AG09319 (cell line): ENCODE measurements around the gene MYH15.
A peak's percentile ranks its signal among the peaks of the same experiment; 100 is the strongest.

Experiments used
- DNase-seq: peaks from one replicate; pipeline ENCODE4 v3.0.0-alpha.2; 2010; ENCODE audit warnings: low read depth; ENCODE audit errors: extremely low read depth
- TF ChIP-seq, protein P1 (sequence below): IDR thresholded peaks from 2 replicates; pipeline ENCODE4 v1.5.1; 2011; ENCODE audit warnings: low read depth, mild to moderate bottlenecking, inconsistent platforms, low read length, moderate library complexity

MYH15 gene

GRCh38 chr3:108475220-108475782, 35.1 kb downstream of the MYH15 start:
- TF ChIP-seq, protein P1, sequence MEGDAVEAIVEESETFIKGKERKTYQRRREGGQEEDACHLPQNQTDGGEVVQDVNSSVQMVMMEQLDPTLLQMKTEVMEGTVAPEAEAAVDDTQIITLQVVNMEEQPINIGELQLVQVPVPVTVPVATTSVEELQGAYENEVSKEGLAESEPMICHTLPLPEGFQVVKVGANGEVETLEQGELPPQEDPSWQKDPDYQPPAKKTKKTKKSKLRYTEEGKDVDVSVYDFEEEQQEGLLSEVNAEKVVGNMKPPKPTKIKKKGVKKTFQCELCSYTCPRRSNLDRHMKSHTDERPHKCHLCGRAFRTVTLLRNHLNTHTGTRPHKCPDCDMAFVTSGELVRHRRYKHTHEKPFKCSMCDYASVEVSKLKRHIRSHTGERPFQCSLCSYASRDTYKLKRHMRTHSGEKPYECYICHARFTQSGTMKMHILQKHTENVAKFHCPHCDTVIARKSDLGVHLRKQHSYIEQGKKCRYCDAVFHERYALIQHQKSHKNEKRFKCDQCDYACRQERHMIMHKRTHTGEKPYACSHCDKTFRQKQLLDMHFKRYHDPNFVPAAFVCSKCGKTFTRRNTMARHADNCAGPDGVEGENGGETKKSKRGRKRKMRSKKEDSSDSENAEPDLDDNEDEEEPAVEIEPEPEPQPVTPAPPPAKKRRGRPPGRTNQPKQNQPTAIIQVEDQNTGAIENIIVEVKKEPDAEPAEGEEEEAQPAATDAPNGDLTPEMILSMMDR = no peak
- no peak for DNase-seq

DNA sequence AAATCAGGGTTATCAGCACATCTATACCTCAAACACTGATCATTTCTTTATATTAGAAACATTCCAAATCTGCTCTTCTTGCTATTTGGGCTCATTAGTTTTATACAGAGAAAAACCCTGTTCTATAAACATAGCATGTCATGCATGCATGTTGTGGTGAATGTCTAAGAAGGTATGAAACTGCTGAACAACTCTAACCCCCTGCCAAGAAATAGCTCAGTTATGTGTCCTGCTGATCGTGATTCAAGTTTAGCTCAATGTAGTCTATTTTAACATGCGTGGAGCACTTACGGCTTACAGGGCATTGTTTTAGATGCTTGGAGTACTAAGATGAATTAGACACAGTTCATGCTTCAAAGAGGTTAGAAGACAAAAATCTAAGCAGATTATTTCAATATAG, 35.8 kb downstream of the MYH15 start:
- DNase-seq = peak; percentile 31
- TF ChIP-seq, protein P1 = no peak

DNA sequence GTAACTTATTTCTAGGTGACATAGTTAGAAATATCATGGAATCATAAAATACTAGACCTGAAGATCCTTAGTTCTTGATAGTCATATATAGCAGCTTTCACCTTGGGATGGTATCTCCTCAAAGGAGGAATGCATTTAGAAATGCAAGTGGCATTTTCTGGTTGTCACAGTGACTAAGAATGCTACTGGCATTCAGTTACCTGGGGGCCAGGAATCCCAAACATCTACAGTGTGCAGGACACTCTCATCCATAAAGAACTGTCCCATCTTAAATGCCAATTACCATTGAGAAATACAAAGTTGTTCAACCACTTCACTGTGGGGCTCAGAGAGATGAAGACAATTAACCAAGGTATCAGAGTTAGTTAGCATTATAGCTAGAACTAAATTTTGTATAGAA, 36.7 kb downstream of the MYH15 start:
- TF ChIP-seq, protein P1 = no peak

DNA sequence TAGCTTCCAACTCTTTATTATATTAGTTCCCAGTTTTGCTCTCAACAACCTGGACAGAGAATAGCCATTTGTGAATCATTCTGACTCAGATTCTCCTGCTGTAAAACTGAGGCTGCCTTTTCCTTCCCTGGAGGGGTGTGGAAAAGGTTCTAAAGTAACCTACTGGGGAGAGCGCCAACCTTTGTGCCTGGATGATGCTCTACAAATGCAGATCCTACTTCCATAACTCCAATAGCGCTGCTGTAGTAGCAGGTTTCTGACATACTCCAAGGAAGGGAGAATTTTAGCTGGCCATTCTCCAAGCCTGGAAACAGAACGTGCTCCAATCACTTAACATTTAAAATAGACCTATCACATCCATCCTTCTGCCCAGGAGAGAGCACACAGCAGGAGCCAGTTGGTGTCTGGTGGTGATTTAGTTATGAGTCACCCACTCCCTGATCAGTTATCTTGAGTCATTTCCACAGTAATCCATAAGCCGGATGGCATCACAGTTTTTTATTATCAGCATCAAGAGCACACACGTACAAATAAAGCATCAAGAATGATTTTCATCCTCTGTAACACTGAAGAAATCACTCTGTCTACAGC, 38.3 kb downstream of the MYH15 start:
- TF ChIP-seq, protein P1 = no peak
- peak; percentile 54 for DNase-seq

More for the DNA sequence above, 36.7 kb downstream of the MYH15 start:
- DNase-seq = no peak

GRCh38 chr3:108471426-108471825, 39.0 kb downstream of the MYH15 start:
- DNase-seq = no peak
- TF ChIP-seq, protein P1 = no peak

- TF ChIP-seq, protein P1 = no peak
- DNase-seq = no peak
Measured at GRCh38 chr3:108469126-108469525, 41.3 kb downstream of the MYH15 start.

- DNase-seq = no peak
- TF ChIP-seq, protein P1 = no peak
Measured at GRCh38 chr3:108468577-108468976, 41.8 kb downstream of the MYH15 start.
